ENCODE measurements around the gene CHRND.

The CHRND gene

GRCh38 chr2:232550354-232551249 is 24.6 kb downstream of the CHRND start, which contains the start of the genes EIF4E2 and TIGD1:
Gene EIF4E2, plus strand, starts transcription at chr2:232550689. Its CDS starts 36 bp downstream, at chr2:232550725.
Gene TIGD1, minus strand, starts transcription at chr2:232550557. Its CDS starts 675 bp downstream, at chr2:232549882.
- TF ChIP-seq CTCF (IDR thresholded peaks at IDR 0.05; ENCODE audit: low read depth, low read length), result peak; percentile 9; the same call in 1 of the 2 replicates

GRCh38 chr2:232551250-232551638 is 25.3 kb downstream of the CHRND start:
- TF ChIP-seq CTCF (IDR thresholded peaks at IDR 0.05; ENCODE audit: low read depth, low read length), result no peak
- no peak for DNase-seq (ENCODE audit: extremely low read depth, low read depth)

More at GRCh38 chr2:232550354-232551249, 24.6 kb downstream of the CHRND start, which contains the start of the genes EIF4E2 and TIGD1:
- DNase-seq (ENCODE audit: extremely low read depth, low read depth), result peak; percentile 76

- TF ChIP-seq CTCF (IDR thresholded peaks at IDR 0.05; ENCODE audit: low read depth, low read length), result no peak
- DNase-seq (ENCODE audit: extremely low read depth, low read depth), result no peak
These were observed 25.8 kb downstream of the CHRND start for GRCh38 chr2:232551776-232552175.

- TF ChIP-seq CTCF (IDR thresholded peaks at IDR 0.05; ENCODE audit: low read depth, low read length), result no peak
- DNase-seq (ENCODE audit: extremely low read depth, low read depth), result no peak
These were observed 30.5 kb downstream of the CHRND start for GRCh38 chr2:232556426-232556825.

- no peak for DNase-seq (ENCODE audit: extremely low read depth, low read depth)
- TF ChIP-seq CTCF (IDR thresholded peaks at IDR 0.05; ENCODE audit: low read depth, low read length), result no peak
These were observed 36.7 kb downstream of the CHRND start for GRCh38 chr2:232562515-232563151.

- TF ChIP-seq CTCF (IDR thresholded peaks at IDR 0.05; ENCODE audit: low read depth, low read length), result no peak
These were observed 37.6 kb downstream of the CHRND start for GRCh38 chr2:232563580-232563979.

GRCh38 chr2:232567721-232568120 is 41.8 kb downstream of the CHRND start:
- no peak for DNase-seq (ENCODE audit: extremely low read depth, low read depth)
- TF ChIP-seq CTCF (IDR thresholded peaks at IDR 0.05; ENCODE audit: low read depth, low read length), result no peak

More at GRCh38 chr2:232563580-232563979, 37.6 kb downstream of the CHRND start:
- peak; percentile 1 for DNase-seq (ENCODE audit: extremely low read depth, low read depth)
